NCI-H2107 treated with DMSO at 0.1 percent for 48 hours (cell line): Measurements from ENCODE around the gene EPN1.
"Not testable (repeated sequence)": the region's sequence is repeated elsewhere in the genome, so short reads cannot be mapped to it uniquely, and the experiment has no call there.

Experiments used
- DNase-seq: peaks from one replicate; lab custom pipeline; 2025; ENCODE audit not compliant: unreplicated experiment; lab: John Stamatoyannopoulos, UW

The EPN1 gene

DNA sequence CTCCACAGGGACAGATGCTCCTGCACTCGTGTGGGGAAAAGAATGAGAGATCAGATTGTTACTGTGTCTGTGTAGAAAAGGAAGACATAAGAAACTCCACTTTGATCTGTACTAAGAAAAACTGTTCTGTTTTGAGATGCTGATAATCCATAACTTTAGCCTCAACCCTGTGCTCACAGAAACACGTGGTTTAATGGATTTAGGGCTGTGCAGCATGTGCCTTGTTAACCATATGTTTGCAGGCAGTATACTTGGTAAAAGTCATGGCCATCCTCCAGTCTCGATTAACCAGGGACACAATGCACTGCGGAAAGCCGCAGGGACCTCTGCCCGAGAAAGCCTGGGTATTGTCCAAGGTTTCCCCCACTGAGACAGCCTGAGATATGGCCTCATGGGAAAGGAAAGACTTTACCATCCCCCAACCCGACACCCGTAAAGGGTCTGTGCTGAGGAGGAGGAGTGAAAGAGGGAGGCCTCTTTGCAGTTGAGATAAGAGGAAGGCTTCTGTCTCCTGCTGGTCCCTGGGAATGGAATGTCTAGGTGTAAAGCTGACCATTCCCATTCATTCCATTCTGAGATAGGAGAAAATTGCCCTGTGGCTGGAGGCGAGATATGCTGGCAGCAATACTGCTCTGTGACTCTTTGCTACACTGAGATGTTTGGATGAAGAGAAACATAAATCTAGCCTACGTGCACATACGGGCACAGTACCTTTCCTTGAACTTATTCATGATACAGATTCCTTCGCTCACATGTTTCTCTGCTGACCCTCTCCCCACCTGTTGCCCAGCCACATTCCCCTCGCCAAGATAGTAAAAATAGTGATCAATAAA, 43.1 kb downstream of the EPN1 start:
- not testable (repeated sequence) for DNase-seq

DNA sequence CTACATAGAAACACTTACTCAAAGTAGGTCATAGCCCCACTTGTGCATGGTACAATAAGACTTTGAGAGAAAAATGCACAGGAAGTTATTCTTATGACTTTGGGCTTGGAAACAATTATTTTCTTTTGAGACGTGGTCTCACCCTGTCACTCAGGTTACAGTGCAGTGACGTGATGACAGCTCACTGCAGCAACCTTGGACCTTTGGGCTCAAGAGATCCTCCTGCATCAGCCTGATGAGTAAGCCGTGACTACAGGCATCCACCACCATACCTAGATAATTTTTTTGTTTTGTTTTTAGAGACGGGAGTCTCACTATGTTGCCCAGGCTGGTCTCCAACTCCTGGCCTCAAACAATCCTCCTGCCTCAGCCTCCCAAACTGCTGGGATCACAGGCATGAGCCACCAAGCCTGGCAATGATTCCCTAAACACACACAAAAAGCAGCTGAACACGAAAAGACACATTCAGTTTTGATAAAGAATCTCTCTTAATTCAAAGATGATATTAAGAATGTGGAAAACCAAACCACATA, 45.3 kb downstream of the EPN1 start:
- DNase-seq, result no peak

DNA sequence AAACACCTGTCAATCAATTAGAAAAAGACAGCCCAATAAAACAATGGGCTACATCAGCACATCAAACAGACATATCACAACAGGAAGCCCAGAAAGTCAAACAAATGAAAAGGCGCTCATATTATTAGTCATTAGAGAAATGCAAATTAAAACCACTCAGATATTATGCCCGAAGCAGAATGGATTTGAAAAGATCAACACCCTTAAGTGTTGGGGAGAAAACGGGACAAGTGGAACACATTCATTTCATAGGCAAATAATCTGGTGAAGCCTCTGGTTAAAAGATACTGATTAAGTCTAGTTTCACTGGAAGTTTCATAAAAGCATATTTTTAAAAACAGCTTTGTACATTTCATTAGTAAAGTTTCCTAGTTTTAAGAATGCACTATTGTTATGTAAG, 45.8 kb downstream of the EPN1 start:
- DNase-seq, result no peak

DNA sequence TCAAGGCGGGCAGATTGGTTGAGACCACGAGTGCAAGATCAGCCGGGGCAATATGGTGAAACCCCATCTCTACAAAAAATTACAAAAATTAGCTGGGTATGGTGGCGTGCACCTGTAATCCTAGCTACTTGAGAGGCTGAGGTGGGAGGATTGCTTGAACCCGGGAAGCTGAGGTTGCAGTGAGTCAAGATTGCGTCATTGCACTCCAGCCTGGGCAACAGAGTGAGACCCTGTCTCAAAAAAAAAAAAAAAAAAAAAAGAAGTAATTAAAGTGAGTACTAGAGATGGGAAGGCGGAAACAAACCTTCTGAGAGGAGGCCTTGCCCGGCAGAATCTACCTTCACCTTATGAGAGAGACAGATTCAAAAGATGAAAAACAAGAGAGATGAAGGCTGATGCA, 48.5 kb downstream of the EPN1 start:
- DNase-seq, result no peak

DNA sequence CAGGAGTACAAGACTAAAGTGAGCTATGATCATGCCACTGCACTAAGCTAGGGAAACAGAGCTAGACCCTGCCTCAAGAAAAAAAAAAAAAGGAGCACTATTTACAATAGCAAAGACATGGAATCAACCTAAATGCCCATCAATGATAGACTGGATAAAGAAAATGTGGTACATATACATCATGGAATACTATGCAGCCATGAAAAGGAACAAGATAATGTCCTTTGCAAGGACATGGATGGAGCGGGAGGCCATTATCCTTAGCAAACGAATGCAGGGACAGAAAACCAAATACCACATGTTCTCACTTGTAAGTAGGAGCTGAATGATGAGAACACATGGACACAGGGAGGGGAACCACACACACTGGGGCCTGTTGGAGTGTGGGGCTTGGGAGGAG, 55.4 kb downstream of the EPN1 start:
- DNase-seq, result not testable (repeated sequence)

GRCh38 chr19:55738302-55738701, 63.3 kb downstream of the EPN1 start, which contains the start of gene NLRP9:
Gene NLRP9, minus strand, starts transcription at chr19:55738402. Its CDS starts 28 bp downstream, at chr19:55738374.
- DNase-seq, result no peak

DNA sequence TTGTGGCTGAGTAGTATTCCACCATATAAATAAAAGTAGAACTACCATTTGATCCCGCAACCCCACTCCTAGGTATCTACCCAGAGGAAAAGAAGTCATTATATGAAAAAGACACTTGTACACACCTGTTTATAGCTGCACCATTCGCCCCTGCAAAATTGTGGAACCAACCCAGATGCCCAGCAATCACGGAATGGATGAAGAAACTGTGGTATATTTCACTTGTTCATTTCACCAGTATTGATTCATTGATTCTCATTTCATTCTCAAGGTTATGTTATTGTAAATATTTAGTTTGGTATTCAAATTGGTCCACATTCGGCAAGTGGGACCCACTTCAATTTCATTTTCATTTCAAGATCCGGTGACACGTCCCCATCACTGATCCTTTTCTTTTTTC, 75.7 kb downstream of the EPN1 start:
- no peak for DNase-seq

DNA sequence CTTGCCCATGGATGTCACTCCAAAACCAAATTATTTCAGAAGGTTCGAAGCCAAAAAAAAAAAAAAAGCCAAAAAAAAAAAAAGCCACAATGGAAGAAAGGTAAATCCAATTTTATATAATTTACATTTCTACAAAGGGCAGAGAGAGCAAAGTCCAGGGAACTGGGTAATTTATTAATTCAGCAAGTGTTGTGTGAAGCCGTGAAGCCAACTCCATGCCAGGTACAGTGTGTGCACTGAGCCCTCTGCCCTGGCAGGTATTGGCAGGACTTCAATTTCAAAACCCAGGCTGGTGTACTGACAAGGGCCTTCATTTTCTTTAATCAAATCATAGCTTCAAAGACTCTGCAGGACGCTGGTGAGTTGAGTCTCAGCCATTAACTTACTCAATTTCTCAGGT, 78.4 kb downstream of the EPN1 start:
- DNase-seq, result no peak

- not testable (repeated sequence) for DNase-seq
These were observed 81.8 kb downstream of the EPN1 start for GRCh38 chr19:55756808-55757207.

DNA sequence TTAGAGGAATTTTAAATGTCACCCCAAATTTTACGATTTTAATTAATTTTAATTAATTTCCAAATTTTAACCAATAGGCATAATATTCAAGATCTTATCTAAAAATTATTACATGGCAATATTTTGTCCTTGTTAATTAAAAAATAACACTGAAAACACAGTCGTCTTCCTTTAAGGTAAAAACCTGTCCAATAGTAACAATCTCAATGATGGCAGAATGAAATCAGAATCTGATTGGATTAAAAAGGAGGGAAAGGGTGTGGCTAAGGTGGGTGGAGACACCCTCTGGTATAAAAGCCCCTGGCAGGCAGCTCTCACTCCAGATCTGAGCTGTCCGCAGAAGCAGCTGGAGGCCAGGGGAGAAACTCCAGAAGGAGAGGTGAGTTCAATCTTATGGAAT, 83.8 kb downstream of the EPN1 start, which contains the start of gene RFPL4A:
RFPL4A (plus strand) TSS at position 301 of the 400 bp plus-strand sequence. CDS start 2,704 bp downstream, outside the sequence.
- DNase-seq, result not testable (repeated sequence)
